Activated naive CD8-positive, alpha-beta T cell treated with anti-CD3 and anti-CD28 coated beads for 36 hours (primary cell): ENCODE data around the gene HDGFL2. TPM values are rescaled to one million over a fixed set of nuclear protein-coding genes. Genes with fewer than 3 reads are reported as not detected.

Experiments
- DNase-seq: peaks from one replicate; pipeline ENCODE4 v3.0.0; 2021
- H3K27ac Mint-ChIP-seq: one replicate; pipeline ENCODE4 v1.8.0; 2022; ENCODE audit warnings: mild to moderate bottlenecking, moderate library complexity, mixed read lengths
- H3K27me3 Mint-ChIP-seq: one replicate; pipeline ENCODE4 v1.8.0; 2022; ENCODE audit warnings: mild to moderate bottlenecking, mixed read lengths
- H3K36me3 Mint-ChIP-seq: one replicate; pipeline ENCODE4 v1.8.0; 2021; ENCODE audit warnings: mild to moderate bottlenecking, mixed read lengths
- H3K4me1 Mint-ChIP-seq: one replicate; pipeline ENCODE4 v1.8.0; 2021; ENCODE audit warnings: mixed read lengths
- H3K4me3 Mint-ChIP-seq: one replicate; pipeline ENCODE4 v1.8.0; 2022; ENCODE audit warnings: mild to moderate bottlenecking, moderate library complexity, mixed read lengths
- H3K9me3 Mint-ChIP-seq: one replicate; pipeline ENCODE4 v1.8.0; 2022; ENCODE audit warnings: mixed read lengths
- total RNA-seq, 2 experiments: library from RNA; stranded (reverse); gene quantifications; one replicate each; pipeline ENCODE4 v1.2.3, GENCODE V29; 2021

Gene HDGFL2
- total RNA-seq, 2 experiments from 2014 or later, result 45.5 to 47.0 TPM

DNA sequence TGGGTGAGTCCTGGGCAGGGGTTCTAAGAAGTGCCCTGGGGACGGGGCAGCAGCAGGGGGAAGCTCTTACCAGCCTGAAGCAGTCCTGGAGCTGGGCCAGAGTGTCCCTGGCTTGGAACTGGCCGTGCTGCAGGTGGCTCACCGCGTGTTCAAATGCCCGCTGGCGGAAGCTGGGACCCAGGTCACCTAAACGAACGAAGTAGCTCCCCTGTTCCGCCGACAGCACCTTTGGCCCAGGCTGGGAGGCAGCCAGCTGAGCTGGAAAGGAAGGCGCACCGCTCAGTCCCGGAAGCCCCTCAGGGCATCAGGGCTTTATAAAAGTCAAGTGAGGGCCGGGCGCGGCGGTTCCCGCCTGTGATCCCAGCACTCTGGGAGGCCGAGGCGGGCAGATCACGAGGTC, 36.6 kb downstream of the HDGFL2 start:
- no peak overlapping the region for H3K4me3 Mint-ChIP-seq
- peaks cover 8% of the 10 kb centered on the region for H3K4me1 Mint-ChIP-seq
- no peaks in the 10 kb centered on the region for H3K9me3 Mint-ChIP-seq
- DNase-seq, result no peak
- no peak overlapping the region for H3K27ac Mint-ChIP-seq
- no peaks in the 10 kb centered on the region for H3K27me3 Mint-ChIP-seq
- peaks cover 2% of the 10 kb centered on the region for H3K36me3 Mint-ChIP-seq

DNA sequence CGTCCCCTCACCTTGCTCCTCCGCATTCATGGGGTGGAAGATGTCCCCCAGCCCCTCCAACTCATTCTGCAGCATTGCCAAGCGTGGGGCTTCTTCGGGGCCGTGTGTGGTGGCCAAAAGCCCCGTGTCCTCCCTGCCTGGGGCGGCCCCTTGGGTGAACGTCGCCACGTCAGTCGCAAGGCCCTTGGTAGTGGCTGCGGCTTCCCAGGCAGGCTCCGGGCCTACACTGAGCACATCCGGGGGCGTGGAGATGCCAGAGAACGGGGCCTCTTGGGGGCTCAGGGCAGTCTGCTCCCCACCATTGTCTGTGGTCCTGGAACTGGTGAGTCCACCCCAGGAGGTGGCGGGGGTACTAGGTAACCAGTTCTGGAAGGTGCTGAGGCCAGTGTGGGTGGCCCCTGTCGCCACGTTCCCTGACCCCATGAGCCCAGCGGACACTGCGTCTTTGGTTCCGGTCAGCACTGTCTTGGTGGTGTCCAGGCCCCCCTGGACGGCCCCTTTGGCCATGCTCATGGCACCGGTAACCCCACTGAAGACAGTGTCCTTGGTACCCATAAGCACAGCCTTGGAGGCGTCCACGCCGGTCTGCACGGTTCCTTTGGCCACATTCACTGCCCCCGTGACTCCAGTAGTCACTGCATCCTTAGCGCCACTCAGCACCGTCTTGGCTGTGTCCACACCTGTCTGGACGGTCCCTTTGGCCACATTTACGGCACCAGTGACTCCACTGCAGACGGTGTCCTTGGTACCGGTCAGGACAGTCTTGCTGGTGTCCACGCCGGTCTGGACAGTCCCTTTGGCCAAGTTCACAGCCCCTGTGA, 38.5 kb downstream of the HDGFL2 start:
- no peak for DNase-seq
- Mint-ChIP-seq H3K27me3 (no peaks in the 10 kb centered on the region), H3K9me3 (no peaks in the 10 kb centered on the region), H3K36me3 (no peaks in the 10 kb centered on the region), H3K4me1 (peaks cover 8% of the 10 kb centered on the region), H3K4me3 (no peak overlapping the region), H3K27ac (no peak overlapping the region)

DNA sequence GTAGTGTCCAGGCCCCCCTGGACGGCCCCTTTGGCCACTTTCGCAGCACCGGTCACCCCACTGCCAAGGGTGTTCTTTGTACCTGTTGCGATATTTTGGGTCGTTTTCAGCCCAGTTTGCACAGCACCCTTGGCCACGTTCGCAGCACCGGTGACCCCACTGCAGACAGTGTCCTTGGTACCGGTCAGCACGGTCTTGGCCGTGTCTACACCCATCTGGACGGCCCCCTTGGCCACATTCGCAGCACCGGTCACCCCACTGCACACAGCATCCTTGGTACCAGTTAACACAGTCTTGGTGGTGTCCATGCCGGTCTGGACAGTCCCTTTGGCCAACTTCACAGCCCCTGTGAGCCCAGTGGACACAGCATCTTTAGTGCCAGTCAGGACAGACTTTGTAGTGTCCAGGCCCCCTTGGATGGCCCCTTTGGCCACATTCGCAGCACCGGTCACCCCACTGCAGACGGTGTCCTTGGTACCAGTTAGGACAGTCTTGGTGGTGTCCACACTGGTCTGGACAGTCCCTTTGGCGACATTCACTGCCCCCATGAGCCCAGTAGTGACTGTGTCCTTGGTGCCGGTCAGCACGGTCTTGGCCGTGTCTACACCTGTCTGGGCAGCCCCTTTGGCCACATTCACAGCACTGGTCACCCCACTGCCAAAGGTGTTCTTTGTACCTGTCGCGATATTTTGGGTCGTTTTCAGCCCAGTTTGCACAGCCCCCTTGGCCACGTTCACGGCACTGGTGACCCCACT, 39.4 kb downstream of the HDGFL2 start:
- Mint-ChIP-seq H3K27ac (no peak overlapping the region), H3K4me1 (peaks cover 3% of the 10 kb centered on the region), H3K36me3 (no peaks in the 10 kb centered on the region), H3K9me3 (no peaks in the 10 kb centered on the region), H3K27me3 (no peaks in the 10 kb centered on the region), H3K4me3 (no peak overlapping the region)
- DNase-seq, result no peak

DNA sequence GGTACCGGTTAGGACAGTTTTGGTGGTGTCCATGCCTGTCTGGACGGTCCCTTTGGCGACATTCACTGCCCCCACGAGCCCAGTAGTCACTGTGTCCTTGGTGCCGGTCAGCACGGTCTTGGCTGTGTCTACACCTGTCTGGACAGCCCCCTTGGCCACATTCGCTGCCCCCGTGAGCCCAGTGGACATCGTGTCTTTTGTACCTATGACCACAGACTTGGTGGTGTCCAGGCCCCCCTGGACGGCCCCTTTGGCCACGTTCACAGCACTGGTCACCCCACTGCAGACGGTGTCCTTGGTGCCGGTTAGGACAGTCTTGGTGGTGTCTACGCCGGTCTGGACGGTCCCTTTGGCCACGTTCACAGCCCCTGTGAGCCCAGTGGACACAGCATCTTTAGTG, 40.0 kb downstream of the HDGFL2 start:
- H3K4me1 Mint-ChIP-seq, result no peaks in the 10 kb centered on the region
- no peaks in the 10 kb centered on the region for H3K27me3 Mint-ChIP-seq
- no peaks in the 10 kb centered on the region for H3K36me3 Mint-ChIP-seq
- H3K9me3 Mint-ChIP-seq, result no peaks in the 10 kb centered on the region
- H3K4me3 Mint-ChIP-seq, result no peak overlapping the region
- no peak for DNase-seq
- H3K27ac Mint-ChIP-seq, result no peak overlapping the region

DNA sequence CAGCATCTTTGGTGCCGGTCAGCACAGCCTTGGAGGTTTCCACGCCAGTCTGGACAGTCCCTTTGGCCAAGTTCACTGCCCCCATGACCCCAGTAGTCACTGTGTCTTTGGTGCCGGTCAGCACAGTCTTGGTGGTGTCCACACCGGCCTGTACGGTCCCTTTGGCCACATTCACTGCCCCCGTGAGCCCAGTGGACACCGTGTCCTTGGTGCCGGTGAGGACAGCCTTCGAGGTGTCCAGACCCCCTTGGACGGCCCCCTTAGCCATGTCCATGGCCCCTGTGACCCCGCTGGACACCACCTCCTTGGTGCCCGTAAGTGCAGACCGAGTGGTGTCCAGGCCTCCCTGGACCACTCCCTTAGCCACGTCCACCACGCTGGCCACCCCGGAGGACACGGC, 41.2 kb downstream of the HDGFL2 start:
- H3K4me1 Mint-ChIP-seq, result no peaks in the 10 kb centered on the region
- no peaks in the 10 kb centered on the region for H3K27me3 Mint-ChIP-seq
- H3K4me3 Mint-ChIP-seq, result no peak overlapping the region

DNA sequence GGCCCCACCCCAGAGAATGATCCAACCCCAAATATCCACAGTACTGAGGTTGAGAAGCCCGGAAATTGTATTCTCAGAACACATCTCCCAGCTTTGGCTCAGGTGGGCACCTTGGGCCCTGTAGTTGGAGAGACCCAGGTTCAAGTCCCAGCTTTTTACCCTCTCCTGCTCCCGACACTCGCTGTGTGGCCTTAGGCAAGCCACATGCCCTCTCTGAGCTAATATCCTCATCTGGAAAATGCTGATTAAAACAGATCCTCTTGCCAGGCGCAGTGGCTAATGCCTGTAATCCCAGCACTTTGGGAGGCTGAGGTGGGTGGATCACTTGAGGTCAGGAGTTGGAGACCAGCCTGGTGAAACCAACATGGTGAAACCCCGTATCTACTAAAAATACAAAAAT, 43.6 kb downstream of the HDGFL2 start:
- DNase-seq, result no peak
- Mint-ChIP-seq H3K36me3 (no peaks in the 10 kb centered on the region), H3K4me1 (no peaks in the 10 kb centered on the region), H3K9me3 (no peaks in the 10 kb centered on the region), H3K27ac (no peak overlapping the region), H3K27me3 (peaks cover 4% of the 10 kb centered on the region), H3K4me3 (no peak overlapping the region)

More for the DNA sequence above, 41.2 kb downstream of the HDGFL2 start:
- DNase-seq, result no peak
- H3K36me3 Mint-ChIP-seq, result no peaks in the 10 kb centered on the region
- no peak overlapping the region for H3K27ac Mint-ChIP-seq
- H3K9me3 Mint-ChIP-seq, result no peaks in the 10 kb centered on the region

DNA sequence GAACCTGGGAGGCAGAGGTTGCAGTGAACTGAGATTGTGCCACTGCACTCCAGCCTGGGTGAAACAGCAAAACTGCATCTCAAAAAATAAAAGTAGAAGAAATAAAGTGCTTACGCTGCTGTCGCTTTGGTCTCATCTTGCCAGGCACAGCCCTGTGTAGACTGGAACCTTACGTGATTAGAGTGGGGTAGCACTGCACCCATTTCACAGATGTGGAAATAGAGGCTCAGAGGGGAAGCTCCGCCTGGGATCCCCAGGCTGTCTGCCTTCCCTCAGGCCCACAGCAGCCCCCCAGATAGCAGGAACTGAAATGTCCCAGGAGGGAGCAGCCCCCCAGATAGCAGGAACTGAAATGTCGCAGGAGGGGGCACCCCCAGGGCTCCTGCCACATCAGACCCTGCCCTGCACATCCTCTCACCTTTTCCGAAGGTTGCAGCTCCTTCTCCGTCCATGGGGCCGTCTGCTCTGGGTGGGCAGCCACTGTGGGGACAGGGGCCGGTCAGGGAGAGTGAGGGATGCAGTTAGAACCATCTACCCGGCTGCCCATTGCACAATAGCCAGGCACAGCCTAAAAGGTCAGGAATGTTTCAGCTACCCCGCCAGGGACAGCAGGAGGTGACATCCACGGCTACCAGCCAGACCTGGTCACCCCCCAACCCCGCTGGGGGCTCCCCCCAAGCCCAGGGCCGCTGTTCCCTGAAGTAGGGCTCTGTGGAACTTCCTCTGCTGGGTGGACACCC, 44.3 kb downstream of the HDGFL2 start:
- Mint-ChIP-seq H3K27ac (no peak overlapping the region), H3K4me3 (no peak overlapping the region), H3K27me3 (peaks cover 4% of the 10 kb centered on the region), H3K4me1 (no peaks in the 10 kb centered on the region), H3K36me3 (no peaks in the 10 kb centered on the region), H3K9me3 (no peaks in the 10 kb centered on the region)
- DNase-seq, result no peak

DNA sequence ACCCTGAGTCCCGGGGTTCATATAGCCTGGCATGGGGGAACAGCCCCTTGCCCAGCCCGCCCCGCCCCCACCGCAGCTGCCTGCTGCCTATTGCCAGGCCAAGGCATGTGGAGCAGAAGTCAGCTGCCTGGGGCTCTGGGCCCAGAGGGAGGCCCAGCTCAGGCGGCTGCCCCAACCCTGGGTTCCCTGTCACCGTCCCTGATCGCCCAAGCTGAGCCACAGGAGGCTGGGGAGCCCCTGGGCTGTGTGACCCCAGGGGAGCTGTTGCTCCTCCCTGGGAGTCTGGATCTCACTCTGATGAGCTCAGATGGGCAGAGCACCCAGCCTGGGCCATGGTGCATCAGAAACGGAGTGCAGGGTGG, 44.8 kb downstream of the HDGFL2 start:
- no peak overlapping the region for H3K4me3 Mint-ChIP-seq
- no peaks in the 10 kb centered on the region for H3K9me3 Mint-ChIP-seq
- DNase-seq, result no peak
- H3K27me3 Mint-ChIP-seq, result peaks cover 4% of the 10 kb centered on the region
- H3K36me3 Mint-ChIP-seq, result no peaks in the 10 kb centered on the region
- no peaks in the 10 kb centered on the region for H3K4me1 Mint-ChIP-seq
- H3K27ac Mint-ChIP-seq, result no peak overlapping the region

DNA sequence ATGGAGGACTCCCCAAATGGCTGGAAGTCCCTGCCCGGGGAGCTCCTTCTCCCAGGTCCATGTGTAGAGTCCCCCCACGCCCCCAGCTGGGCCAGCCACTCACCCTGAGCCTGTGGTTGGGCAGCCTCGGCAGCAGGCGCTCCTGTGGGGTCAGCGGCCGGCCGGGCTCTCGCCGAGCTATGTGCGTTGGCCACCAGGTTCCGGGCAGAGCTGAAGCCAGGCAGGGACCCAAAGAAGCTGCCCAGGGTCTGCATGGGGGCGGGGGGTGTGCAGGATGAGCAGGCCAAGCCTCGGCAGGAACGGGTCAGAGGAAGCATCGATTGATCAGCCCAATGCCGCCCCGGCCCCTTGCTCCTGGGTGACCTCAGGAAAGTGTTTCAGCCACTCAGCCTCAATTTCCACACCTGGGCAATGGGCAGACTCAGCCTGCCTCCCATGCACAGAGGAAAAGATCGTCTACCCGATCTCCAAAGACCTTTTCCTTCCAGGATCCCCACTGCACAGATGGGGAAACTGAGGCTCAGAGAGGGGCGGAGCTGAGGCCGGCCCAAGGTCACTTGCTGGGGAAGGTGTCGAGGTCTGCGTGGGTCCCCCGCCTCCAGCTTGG, 45.5 kb downstream of the HDGFL2 start:
- no peak overlapping the region for H3K4me3 Mint-ChIP-seq
- H3K9me3 Mint-ChIP-seq, result no peaks in the 10 kb centered on the region
- no peak for DNase-seq
- no peak overlapping the region for H3K27ac Mint-ChIP-seq
- no peaks in the 10 kb centered on the region for H3K4me1 Mint-ChIP-seq
- no peaks in the 10 kb centered on the region for H3K36me3 Mint-ChIP-seq
- peaks cover 4% of the 10 kb centered on the region for H3K27me3 Mint-ChIP-seq

DNA sequence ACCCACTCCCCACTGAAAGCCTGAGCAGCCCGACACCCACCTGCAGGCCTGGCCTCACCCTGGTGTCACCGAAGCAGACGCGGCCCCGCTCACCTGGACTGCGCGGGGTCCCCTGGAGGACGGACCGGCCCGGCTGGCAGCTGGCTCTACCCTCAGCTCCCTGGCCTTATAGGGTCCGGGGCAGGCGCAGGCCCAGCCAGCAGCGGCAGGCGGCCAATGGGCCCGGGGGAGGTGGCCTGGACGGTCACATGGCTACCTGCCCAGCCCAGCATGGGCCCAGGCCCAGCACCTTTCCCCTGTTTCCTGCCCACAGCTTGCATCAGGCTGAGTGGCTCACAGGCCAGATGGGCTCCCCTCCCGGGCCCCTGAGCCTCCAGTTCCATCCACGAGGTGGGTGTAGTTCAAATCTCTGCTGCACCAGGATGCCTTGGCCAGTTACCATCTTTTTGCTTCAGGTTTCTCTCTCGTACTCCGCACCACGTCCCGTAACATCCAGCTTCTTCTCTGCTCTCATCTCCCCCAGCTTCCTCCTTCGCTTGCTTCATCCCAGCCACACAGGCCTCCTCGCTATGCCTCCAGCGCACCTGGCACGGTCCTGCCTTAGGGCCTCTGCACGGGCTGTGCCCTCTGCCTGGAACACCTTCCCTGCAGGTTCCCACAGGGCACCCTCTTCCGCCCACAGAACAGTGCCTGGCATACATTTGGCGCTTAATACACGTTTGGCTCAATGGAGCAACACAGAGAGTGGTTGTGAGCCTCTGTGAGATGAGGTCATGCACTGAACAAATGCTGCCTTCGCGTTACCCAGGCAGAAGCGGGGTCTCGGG, 46.5 kb downstream of the HDGFL2 start, which contains the start of gene PLIN4:
Gene PLIN4 (minus strand): TSS at position 142 of the 827 bp plus-strand sequence. CDS start 214 bp downstream, outside the sequence.
- no peak for DNase-seq
- no peaks in the 10 kb centered on the region for H3K9me3 Mint-ChIP-seq
- H3K27me3 Mint-ChIP-seq, result peaks cover 4% of the 10 kb centered on the region
- H3K4me3 Mint-ChIP-seq, result no peak within 1 kb of the TSS
- no peak within 1 kb of the TSS for H3K27ac Mint-ChIP-seq
- no peaks in the 10 kb centered on the region for H3K36me3 Mint-ChIP-seq
- H3K4me1 Mint-ChIP-seq, result no peaks in the 10 kb centered on the region

DNA sequence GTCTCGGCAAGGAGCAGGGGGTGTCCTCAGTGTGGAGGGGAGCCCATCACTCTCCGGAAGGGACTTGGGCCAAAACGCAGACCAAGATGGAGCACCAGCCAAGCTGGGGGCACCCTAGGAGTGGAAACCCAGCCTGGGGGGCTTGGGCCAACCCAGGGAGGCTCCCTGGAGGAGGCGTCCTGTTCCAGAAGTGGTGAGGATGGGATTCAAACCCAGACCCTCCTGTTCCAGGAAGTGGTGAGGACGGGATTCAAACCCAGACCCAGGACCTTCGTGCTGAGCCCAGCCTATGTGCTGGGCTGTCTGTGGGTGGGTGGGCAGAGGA, 47.0 kb downstream of the HDGFL2 start:
- Mint-ChIP-seq H3K27ac (no peak overlapping the region), H3K27me3 (peaks cover 4% of the 10 kb centered on the region), H3K36me3 (no peaks in the 10 kb centered on the region), H3K4me1 (no peaks in the 10 kb centered on the region), H3K9me3 (no peaks in the 10 kb centered on the region), H3K4me3 (no peak overlapping the region)
- DNase-seq, result no peak

DNA sequence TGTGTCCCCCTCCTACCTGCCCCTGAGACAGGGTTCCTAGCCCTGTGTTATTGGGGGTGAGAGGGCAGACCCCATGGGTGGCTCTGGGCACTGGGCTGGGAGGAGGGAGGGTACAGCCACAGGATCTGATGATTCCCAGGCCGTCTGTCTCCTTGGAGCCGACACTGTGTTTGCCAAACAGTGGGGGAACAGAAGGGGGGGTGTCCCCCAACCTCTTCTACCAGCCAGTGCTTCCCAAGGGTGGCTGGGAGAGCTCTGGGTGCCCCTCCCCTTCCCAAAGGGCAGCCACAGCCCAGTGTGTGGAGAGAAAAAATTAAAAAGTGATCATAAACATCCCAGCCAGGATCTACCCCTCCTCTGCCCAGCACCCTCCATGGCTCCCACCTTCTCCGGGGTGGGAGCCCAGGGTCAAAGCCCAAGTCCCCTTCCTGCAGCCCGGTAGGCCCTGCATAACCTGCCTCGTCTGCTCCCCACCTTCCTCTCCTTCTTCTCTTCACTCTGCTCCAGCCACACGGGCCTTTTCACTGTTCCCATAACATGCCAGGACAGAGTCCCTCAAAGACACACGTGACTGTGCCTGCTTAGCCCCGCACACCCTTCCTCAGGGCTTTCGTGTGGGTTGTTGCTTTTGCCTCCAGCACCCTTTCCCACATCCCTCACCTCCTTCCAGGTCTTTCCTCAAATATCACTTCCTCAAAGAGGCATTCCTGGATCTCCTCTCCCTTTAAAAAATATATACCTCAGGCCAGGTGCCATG, 47.6 kb downstream of the HDGFL2 start:
- H3K36me3 Mint-ChIP-seq, result no peaks in the 10 kb centered on the region
- DNase-seq, result no peak
- H3K27me3 Mint-ChIP-seq, result peaks cover 4% of the 10 kb centered on the region
- H3K9me3 Mint-ChIP-seq, result no peaks in the 10 kb centered on the region
- H3K27ac Mint-ChIP-seq, result no peak overlapping the region
- H3K4me3 Mint-ChIP-seq, result no peak overlapping the region
- no peaks in the 10 kb centered on the region for H3K4me1 Mint-ChIP-seq

DNA sequence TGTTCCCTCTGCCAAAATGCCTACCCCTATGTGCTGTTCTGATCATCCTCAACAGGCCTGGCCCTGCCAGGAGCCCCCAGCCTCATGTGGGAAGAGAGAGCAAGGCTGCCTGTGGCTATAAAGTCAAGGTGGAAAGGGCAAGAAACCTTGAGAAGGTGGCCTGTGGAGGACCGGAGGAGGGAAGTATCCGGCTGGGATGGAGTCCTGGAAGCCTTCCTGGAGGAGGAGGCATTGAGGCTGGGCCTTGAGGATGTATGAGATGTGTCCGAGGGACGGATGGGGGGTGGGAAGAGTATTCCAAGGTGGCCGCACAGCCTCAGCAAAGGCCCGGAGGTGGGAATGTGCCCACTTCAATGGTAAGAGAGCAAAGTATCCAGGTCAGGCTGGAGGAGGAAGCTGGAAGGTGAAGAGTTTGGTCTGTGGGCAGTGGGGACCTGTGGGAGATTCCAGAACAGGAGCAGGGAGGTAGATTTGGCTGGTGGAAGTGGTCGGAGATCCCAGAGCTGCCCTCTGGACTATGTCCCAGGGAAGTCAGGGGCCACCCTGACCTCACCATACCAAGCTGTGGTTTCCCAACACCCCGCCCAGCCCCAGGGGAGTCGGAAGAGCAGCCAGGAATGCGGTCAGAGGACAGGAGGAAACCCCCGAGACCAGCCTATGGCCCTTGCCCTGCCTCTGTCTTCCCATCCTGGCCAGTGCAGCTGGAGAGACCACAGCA, 49.2 kb downstream of the HDGFL2 start:
- no peak for DNase-seq
- Mint-ChIP-seq H3K27me3 (peaks cover 4% of the 10 kb centered on the region), H3K27ac (no peak overlapping the region)

More for the DNA sequence above, 49.2 kb downstream of the HDGFL2 start:
- H3K9me3 Mint-ChIP-seq, result no peaks in the 10 kb centered on the region
- H3K36me3 Mint-ChIP-seq, result no peaks in the 10 kb centered on the region
- no peak overlapping the region for H3K4me3 Mint-ChIP-seq
- H3K4me1 Mint-ChIP-seq, result no peaks in the 10 kb centered on the region
